DMS 273 treated with DMSO at 0.1 percent for 48 hours (cell line): Measurements from ENCODE around the gene NPC1L1.
"Not testable (repeated sequence)": the region's sequence is repeated elsewhere in the genome, so short reads cannot be mapped to it uniquely, and the experiment has no call there.

Source experiments
- DNase-seq: peaks from one replicate; lab custom pipeline; 2025; lab: John Stamatoyannopoulos, UW

The NPC1L1 gene

GRCh38 chr7:44565795-44566559 lies 24.8 kb upstream of the NPC1L1 start:
- DNase-seq = no peak

- DNase-seq = peak; percentile 37
Measured at GRCh38 chr7:44565097-44565794, 24.1 kb upstream of the NPC1L1 start.

GRCh38 chr7:44564606-44565005 lies 23.5 kb upstream of the NPC1L1 start:
- no peak for DNase-seq

- no peak for DNase-seq
Measured at GRCh38 chr7:44563171-44563679, 22.1 kb upstream of the NPC1L1 start.

- not testable (repeated sequence) for DNase-seq
Measured at GRCh38 chr7:44562622-44562962, 21.5 kb upstream of the NPC1L1 start.

GRCh38 chr7:44561962-44562621 lies 21.0 kb upstream of the NPC1L1 start:
- DNase-seq = no peak

GRCh38 chr7:44561481-44561880 lies 20.4 kb upstream of the NPC1L1 start:
- no peak for DNase-seq

- DNase-seq = no peak
Measured at GRCh38 chr7:44559485-44559884, 18.4 kb upstream of the NPC1L1 start.

- DNase-seq = no peak
Measured at GRCh38 chr7:44557485-44557884, 16.4 kb upstream of the NPC1L1 start.

- no peak for DNase-seq
Measured at GRCh38 chr7:44555350-44555749, 14.2 kb upstream of the NPC1L1 start.

- DNase-seq = not testable (repeated sequence)
Measured at GRCh38 chr7:44552473-44553005, 11.4 kb upstream of the NPC1L1 start.

- no peak for DNase-seq
Measured at GRCh38 chr7:44549457-44549856, 8.3 kb upstream of the NPC1L1 start.

GRCh38 chr7:44548893-44549292 lies 7.8 kb upstream of the NPC1L1 start:
- no peak for DNase-seq

GRCh38 chr7:44547536-44548231 lies 6.6 kb upstream of the NPC1L1 start:
- DNase-seq = no peak

GRCh38 chr7:44541876-44542610 lies 913 bp upstream of the NPC1L1 start:
- DNase-seq = no peak

GRCh38 chr7:44540592-44541027 lies 520 bp downstream of the NPC1L1 start:
- no peak for DNase-seq

GRCh38 chr7:44539669-44540506 lies 1.2 kb downstream of the NPC1L1 start:
- no peak for DNase-seq

GRCh38 chr7:44538798-44539668 lies 2.1 kb downstream of the NPC1L1 start:
- DNase-seq = no peak

GRCh38 chr7:44538093-44538797 lies 2.9 kb downstream of the NPC1L1 start:
- DNase-seq = no peak
